GM21717 (cell line): ENCODE data around the gene SLC10A4.
"Not testable (repeated sequence)": the region's sequence is repeated elsewhere in the genome, so short reads cannot be mapped to it uniquely, and the experiment has no call there.

Experiments used
- ATAC-seq: cut with Tn5 transposase; IDR thresholded peaks from one replicate; pipeline ENCODE4 v1.9.1; 2021; ENCODE audit warnings: mild to moderate bottlenecking, moderate library complexity; ENCODE audit not compliant: unreplicated experiment

The SLC10A4 gene, protein sequence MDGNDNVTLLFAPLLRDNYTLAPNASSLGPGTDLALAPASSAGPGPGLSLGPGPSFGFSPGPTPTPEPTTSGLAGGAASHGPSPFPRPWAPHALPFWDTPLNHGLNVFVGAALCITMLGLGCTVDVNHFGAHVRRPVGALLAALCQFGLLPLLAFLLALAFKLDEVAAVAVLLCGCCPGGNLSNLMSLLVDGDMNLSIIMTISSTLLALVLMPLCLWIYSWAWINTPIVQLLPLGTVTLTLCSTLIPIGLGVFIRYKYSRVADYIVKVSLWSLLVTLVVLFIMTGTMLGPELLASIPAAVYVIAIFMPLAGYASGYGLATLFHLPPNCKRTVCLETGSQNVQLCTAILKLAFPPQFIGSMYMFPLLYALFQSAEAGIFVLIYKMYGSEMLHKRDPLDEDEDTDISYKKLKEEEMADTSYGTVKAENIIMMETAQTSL

DNA sequence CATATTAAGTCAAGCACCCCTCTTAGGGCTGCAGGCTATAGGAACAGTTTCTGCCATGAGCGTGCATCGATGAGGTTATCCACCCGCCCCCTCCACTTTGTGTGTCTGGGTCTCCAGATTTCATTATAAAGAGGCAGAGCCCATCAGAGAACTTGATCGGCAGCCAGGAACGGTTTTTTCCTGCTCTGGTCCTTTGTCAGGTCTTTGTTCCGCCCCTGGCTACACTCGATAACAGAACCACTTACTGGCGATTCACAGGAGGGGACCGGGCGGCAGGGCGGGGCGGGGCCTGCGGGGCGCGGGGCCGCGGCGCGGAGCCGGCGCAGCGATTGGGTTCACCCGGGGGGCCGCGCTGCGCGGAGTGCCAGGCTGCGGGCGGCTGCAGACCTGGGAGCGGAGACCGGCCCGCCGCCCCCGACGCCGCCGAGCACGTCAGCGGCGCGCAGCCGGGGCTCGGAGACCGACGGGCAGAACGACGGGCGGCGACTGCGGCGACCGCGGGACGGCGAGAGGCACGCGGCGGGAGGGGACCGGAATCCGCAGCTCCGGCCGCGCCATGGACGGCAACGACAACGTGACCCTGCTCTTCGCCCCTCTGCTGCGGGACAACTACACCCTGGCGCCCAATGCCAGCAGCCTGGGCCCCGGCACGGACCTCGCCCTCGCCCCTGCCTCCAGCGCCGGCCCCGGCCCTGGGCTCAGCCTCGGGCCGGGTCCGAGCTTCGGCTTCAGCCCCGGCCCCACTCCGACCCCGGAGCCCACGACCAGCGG lies at the start of gene SLC10A4:
TSS of gene SLC10A4 (plus strand) at position 338 of the 771 bp plus-strand sequence. CDS start at position 557, 219 bp downstream.
- ATAC-seq, result no peak

DNA sequence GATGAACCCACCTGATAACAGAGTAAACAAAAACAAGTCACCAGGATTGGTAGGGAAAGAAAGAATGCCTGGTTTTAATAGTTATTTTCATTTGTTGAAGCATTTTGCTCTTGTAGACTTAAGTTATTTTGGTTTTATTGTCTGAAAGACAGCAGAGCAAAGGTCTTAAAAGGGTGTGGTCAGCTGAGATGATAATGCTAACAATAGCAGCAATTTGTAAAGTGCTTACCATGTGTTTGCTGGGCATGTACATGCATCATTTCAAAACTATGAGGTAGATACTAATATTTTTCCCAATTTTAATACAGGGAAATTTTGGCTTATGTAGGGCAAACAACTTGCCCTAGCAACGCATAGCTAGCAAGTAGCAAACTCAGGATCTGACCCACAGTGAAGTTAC lies 46.8 kb upstream of the SLC10A4 start:
- ATAC-seq, result no peak

DNA sequence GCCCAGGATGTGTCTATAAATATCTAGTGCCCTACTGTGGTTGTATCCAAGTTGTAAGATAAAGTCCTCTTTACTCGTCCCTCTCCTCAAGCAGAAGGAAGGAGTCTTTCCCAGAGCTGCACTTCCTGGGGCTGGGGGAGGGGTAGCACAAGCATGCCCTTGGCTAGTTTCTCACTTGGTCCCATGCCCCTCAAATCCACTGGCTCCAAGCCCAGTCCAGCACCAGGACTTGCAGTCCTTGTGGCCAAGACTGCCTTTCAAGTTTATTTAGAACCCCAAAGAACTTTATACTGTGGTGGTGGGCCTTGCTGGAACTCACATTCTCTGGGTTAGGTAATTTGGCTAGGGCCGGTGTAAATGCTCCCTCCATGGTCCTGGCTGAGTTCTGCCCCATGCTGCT lies 43.2 kb upstream of the SLC10A4 start:
- ATAC-seq, result no peak

DNA sequence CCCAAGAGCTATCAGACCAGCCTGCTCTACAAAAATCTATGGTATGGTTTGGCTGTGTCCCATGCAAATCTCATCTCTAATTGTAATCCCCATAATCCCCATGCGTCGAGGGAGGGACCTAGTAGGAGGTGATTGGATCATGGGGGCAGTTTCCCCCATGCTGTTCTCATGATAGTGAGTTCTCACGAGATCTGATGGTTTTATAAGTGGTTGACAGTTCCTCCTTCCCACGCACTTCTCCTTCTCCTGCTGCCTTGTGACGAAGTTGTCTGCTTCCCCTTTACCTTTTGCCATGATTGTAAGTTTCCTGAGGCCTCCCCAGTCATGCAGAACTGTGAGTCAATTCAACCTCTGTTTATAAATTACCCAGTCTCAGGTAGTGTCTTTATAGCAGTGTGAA lies 42.2 kb upstream of the SLC10A4 start:
- ATAC-seq, result not testable (repeated sequence)

DNA sequence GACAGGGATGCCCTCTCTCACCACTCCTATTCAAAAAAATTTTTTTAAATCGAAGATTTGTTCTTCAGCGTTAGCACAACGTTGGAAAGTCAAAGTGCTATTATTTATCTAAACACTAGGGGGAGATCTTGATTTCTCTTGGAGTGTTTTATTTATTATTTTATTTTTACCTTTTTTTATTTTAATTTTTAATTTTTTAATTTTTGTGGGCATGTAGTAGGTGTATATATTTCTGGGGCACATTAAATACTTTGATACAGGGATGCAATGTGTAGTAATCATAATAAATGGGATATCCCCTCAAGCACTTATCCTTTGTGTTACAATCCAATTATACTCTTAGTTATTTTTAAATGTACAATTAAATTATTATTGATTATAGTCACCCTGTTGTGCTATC lies 37.4 kb upstream of the SLC10A4 start:
- ATAC-seq, result no peak

DNA sequence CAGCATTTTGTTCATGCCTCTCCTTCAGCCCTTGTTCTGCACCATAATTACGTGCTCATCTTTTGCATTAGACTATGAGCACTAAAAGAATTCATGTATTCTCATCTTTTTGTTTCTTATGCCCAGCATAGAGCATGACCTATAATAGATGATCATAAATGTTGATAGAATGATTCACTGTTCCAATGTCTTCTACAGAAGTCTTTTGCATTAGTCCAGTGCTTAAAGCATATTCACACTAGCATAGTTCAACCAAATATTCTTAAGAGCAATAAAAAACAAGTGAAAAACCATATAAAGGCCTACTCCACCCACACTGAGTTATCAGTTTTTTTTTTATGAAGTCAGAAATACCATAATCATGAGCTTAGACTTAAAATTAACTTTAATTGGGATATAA lies 36.5 kb upstream of the SLC10A4 start:
- ATAC-seq, result no peak

DNA sequence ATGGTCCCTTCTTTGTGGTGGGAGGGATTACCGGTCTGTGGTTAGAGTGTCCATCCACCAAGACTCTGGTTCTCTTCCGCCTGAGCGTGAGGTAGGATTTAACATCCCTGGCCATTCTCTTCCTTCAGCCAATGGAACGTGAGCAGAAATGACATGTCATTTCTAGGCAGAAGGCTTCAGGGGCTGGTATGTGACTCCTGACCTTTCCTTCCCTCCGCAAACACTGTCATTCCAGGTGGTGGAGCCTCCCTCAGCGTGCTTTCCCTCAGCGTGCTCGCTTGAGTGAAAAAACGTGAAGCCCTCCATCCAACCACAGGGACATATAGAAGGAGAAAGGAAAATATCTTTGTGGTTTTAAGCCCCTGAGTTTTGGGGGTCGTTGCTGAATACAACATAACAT lies 34.0 kb upstream of the SLC10A4 start:
- no peak for ATAC-seq

DNA sequence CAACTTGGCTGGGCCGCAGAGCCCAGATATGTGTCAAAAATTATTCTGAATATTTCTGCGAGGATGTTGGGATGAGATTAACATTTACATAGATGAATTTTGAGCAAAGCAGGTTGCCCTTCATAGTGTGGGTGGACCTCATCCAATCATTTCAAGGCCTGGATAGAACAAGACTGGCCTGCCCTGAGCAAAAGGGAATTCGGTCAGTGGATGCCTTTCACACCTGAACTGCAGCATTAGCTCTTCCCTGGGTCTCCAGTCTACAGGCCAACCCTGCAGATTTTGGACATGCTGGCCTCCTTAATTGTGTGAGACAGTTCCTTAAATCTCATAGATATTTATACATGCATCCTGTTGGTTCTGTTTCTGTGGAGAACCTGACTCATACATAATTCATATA lies 32.4 kb upstream of the SLC10A4 start:
- no peak for ATAC-seq

DNA sequence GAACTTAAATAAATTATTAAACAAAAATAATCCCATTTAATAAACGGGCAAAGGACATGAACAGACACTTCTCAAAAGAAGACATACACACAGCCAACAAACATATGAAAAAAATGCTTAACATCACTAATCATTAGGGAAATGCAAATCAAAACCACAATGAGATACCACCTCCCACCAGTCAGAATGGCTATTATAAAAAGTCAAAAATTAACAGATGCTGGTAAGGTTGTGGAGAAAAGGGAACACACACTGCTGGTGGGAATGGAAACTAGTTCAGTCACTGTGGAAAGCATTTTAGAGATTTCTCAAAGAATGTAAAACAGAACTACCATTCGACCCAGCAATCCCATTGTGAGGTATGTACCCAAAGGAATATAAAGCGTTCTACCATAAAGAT lies 31.5 kb upstream of the SLC10A4 start:
- not testable (repeated sequence) for ATAC-seq

DNA sequence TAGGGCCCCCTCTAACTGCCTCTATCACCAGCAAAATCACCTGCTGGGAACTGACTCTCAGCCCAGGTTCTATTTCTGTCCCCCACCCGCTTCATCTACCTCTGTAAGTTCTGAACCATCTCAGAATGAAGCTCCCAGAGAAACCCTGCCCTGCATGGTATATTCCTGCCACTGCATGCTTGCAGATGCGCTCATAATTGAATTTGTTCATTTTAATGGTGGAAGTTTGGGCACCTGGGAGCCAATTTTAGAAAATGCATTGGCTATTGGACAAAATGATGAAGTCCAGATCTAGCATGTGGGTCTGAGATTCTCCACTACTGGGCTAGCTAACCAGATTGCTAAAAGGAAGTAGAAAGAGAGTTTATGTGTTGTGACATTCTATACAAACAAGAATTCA lies 28.6 kb upstream of the SLC10A4 start:
- no peak for ATAC-seq

DNA sequence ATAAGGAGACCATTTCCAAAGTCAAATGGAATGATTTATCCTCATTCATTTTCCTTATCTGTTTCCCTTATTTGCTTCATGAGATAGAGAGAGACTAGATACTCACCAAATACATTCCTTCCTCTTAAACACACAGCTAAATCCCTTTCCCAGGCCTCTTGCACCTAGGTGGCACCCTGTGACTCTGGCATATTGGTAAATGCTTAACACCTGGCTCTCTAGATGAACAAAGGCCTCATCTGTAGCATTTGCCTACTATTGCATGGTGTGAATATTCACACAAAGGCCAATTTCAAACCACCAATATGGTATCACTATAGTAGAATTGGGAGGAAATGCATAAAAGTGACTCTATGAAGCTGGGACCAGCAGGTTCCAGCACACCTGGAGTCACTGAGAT lies 22.1 kb upstream of the SLC10A4 start:
- no peak for ATAC-seq

DNA sequence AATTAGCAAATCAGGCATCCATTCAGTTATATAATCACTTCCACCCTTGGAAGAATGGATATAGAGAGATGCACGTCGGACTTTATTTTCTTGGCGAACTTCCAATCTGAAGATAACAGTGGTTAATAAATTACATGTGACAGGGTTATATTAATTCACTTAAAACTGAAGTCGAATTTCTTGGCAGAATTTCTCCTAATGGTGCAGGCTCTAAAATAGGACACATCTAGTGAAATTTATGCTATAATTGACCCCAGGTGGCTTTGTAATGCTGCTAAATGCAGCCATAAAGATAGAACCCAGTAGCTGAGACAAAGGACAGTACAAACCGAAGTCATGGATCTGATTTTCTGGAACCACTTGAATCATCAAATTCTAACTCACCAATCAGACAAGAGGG lies 20.8 kb upstream of the SLC10A4 start:
- ATAC-seq, result no peak

DNA sequence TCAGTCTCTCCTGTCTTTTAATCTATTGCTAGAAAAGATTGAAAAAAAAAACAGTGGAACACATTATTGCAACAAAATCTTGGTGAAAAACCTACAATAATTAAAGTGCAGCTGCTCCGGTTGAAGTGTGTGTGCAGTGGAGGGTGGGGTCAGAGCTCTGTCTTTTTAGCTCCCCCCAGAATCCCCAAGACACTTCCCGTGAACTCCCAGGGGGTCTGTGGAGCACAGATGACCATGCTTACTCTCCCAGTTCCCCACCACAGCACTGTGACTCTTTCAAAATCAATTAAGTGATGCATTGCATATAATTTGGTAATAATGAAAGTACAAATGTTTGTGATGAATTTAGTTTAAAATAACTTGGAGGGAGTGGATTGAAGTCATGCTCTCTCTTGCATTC lies 15.7 kb upstream of the SLC10A4 start:
- no peak for ATAC-seq

DNA sequence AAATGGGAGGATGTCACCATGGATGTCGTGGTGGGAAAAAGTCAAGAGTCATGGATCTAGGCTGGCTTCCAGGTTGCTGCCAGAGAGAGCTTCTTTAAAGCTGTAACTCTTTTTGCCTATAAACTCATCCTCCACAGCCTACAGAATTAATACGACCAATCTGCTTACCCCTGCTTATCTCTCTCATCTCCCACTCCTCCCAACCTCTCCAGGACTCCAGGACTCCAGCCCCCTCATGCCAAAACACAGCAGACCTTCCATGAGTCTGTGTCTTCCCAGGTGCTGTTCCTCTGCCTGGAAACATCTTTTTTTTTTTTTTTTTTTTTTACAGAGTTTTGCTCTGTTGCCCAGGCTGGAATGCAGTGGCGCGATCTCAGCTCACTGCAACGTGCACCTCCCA lies 15.3 kb upstream of the SLC10A4 start:
- no peak for ATAC-seq

DNA sequence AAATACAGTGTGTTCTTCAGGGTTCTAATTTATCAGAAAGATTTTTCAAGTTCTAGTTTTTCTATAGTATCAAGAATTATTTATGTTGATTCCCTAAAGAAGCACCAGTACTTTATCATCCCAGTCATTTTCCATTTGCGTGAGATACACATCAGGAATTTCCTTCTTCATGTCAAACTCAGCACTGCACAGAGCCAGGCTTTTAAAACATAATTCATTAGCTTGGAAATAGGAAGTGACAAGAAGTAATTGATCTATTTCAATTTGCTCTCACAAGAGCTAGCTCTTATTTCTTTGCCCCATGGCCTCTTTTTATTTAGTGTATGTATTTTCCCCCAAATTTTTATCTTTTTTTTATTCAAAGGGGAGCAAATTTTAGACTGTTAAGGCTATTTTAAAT lies 13.0 kb upstream of the SLC10A4 start:
- ATAC-seq, result no peak

DNA sequence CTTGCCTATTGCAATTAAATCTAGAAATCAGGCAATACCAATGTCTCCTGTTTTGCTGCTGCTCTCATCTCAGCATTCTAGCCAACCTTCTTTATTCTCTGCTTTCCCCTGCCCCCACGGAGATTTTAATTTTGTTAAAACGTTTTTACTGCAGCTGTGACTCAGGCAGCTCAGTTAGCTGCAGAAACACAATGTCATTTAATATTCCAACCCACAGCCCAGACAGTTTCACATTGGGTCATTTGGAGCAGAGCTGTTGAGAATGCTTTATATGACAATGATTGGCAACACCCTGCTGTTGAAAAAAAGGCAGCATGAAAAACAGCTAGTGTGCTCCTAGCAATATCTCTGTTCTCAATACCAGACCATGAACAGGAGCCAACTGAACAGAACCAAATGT lies 12.6 kb upstream of the SLC10A4 start:
- no peak for ATAC-seq

DNA sequence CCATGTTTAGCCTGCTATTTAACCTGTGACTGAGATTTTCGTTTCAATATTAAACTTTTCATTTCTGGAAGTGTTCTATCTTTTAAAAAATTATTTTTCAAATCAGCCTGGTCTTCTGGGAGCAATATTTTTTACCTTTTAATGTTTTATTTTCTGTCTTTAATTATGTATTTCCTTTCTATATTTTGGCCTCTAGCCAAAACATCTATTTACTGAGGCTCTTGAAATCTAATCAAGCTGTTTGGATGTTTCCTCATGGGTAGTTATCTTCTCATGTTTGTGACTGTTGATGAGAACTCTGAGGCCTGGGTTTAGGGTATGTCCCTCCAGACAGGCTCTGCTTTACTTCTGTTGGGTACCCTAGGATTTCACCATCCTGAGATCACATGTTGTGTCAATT lies 10.3 kb upstream of the SLC10A4 start:
- ATAC-seq, result no peak

DNA sequence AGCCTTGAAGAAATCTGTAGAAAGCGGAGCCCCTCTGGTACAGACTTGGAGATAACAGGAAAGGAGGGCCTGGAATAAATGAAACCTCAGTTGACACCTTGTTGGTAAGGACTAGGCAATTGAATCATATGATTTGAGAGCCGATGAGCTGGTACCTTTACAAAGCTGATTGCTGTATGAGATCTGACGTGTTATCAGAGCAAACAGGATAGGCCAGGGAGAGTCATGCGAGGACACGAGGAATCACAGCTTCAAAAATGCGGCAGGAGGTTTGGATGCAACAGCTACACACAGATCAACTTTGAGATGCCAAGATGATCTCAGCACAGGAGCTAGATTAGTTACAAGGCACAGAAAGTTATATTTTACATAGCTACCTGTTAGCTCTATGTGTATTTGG lies 7.4 kb upstream of the SLC10A4 start:
- no peak for ATAC-seq

DNA sequence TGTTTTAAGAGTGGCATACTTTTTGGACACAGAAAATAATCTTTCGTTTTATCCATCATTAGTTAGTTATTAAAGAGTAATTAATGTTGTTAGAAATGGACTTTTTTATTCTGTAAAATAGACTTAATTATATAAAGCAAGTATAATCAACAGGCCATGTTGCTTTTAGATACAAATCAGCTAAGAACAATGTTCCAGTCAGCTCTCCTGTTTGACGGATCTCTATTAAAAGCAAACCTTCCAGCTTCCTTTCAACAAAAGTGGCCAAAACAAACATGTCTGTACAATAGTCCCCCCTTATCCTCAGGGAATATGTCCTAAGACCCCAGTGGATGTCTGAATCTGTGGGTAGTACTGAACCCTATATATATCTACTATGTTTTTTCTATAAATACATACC lies 4.9 kb upstream of the SLC10A4 start:
- ATAC-seq, result no peak

DNA sequence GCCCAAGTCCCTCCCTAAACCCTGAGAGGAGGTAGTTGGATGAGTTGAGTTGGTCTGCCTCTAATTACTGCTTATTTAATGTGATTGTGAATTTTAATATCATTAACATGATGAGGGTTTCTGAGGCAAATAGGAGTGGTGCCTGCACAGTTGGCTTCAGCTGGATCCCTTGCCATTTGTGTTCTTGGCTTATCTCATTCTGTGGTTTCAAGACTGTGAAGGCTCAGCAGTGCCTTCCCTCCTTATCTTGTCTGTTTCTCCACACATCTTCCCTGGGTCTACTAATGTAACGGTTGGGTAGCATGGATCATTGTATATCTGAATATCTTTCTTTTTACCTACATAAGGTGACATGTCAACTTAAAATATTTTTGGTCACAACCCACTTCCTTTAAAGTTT lies 1.6 kb upstream of the SLC10A4 start:
- no peak for ATAC-seq

DNA sequence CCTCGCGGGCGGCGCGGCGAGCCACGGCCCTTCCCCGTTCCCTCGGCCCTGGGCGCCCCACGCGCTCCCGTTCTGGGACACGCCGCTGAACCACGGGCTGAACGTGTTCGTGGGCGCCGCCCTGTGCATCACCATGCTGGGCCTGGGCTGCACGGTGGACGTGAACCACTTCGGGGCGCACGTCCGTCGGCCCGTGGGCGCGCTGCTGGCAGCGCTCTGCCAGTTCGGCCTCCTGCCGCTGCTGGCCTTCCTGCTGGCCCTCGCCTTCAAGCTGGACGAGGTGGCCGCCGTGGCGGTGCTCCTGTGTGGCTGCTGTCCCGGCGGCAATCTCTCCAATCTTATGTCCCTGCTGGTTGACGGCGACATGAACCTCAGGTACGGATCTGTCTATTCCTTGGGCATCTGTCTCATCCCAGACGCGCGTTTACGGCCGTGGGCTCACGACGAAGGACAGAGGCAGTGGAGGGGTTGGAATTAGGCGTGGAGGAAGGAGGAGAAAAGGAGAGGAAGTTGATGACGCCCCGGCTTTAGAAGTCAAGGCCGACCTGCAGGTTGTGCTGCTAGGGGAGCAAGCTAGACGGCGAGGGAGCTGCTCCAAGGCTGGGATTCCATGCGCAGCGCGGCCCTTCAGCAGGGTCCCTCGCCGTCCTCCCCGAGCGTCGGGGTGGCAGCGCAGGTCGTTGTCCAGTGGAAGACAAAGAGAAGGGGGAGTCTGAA lies 792 bp downstream of the SLC10A4 start:
- ATAC-seq, result no peak
